ENCODE results near the gene ZNF19. TPM values are rescaled to one million over a fixed set of nuclear protein-coding genes. Genes with fewer than 3 reads are reported as not detected.

The ZNF19 gene
- total RNA-seq, 1 donor from 2014 or later: 7.5 TPM

DNA sequence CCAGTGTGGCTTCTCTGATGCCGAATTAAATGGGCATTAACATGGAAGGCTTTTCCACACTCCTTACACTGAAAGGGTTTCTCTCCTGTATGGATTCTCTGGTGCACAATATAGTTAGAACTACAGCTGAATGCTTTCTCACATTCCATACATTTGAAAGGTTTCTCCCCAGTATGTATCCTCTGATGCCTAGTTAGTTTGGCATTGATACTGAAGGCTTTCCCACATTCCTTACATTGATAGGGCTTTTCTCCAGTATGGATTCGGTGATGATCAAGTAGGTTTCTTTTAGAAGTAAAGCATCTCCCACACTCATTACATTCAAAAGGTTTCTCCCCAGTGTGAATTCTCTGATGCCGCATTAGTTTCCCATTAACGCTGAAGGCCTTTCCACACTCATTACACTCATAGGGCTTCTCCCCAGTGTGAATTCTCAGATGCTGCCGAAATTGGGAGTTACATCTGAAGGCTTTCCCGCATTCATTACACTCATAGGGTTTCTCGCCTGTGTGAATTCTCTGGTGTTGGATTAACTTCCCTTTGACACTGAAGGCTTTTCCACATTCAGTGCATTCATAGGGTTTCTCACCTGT is 40.8 kb downstream of the ZNF19 start:
- peak overlapping the region; percentile 86 for H3K4me3 Mint-ChIP-seq (ENCODE audit: unreplicated experiment)
- peaks cover 26% of the 10 kb centered on the region for H3K9me3 Mint-ChIP-seq (ENCODE audit: unreplicated experiment)
- peaks cover 81% of the 10 kb centered on the region for H3K36me3 Mint-ChIP-seq (ENCODE audit: low read depth, unreplicated experiment)
- no peaks in the 10 kb centered on the region for H3K4me1 Mint-ChIP-seq (ENCODE audit: unreplicated experiment)
- TF ChIP-seq, protein P1, sequence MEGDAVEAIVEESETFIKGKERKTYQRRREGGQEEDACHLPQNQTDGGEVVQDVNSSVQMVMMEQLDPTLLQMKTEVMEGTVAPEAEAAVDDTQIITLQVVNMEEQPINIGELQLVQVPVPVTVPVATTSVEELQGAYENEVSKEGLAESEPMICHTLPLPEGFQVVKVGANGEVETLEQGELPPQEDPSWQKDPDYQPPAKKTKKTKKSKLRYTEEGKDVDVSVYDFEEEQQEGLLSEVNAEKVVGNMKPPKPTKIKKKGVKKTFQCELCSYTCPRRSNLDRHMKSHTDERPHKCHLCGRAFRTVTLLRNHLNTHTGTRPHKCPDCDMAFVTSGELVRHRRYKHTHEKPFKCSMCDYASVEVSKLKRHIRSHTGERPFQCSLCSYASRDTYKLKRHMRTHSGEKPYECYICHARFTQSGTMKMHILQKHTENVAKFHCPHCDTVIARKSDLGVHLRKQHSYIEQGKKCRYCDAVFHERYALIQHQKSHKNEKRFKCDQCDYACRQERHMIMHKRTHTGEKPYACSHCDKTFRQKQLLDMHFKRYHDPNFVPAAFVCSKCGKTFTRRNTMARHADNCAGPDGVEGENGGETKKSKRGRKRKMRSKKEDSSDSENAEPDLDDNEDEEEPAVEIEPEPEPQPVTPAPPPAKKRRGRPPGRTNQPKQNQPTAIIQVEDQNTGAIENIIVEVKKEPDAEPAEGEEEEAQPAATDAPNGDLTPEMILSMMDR (IDR thresholded peaks at IDR 0.05; ENCODE audit: unreplicated experiment): no peak
- H3K27ac Mint-ChIP-seq (ENCODE audit: unreplicated experiment): no peak overlapping the region
- peaks cover 4% of the 10 kb centered on the region for H3K27me3 Mint-ChIP-seq (ENCODE audit: unreplicated experiment)
- no peak for DNase-seq (ENCODE audit: low spot score)

DNA sequence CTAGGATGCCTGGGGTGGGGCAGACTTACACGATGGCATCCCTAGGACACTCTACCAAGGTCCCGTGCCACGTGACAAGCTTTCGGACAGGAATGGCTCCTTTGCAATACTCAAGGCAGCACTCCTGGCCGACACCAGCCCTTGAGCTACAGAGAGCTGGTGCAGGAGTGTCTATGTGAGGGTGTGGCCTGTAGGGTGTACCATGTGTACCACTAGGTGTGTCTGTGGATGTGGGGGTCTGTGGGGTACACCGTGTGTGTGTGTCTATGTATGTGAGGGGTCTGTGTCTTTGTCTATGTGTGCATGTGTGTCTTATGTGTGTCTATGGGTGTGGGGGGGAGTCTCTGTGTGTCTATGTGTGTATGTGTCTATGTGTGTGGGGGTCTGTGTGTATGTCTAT is 45.4 kb downstream of the ZNF19 start:
- Mint-ChIP-seq H3K36me3 (ENCODE audit: low read depth, unreplicated experiment) (peaks cover 36% of the 10 kb centered on the region), H3K4me3 (ENCODE audit: unreplicated experiment) (peak overlapping the region; percentile 16)
- TF ChIP-seq, protein P1 (IDR thresholded peaks at IDR 0.05; ENCODE audit: unreplicated experiment): no peak

DNA sequence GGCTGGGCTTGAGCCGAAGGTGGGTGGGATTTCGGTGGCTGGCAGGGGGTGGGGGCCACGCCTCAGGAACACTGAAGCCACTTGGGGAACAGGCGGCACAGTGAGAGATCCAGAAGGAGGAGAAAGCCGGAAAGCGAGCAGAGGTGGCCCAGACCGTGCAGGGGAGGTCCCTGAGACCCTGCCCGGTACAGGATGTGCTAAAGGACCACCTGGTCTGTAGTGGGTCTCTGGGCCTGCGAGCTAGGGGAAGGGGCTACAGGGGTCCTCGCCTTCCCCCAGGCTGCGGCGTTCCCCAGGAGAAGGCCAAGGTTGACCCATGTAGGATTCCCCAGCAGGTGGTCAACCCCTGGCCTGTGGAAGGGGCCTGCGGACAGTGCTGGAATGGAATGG is 47.1 kb downstream of the ZNF19 start, which contains the start of gene TLE7:
TLE7 (minus strand) TSS at position 4 of the 390 bp plus-strand sequence. CDS start 8,730 bp downstream, outside the sequence.
- peaks cover 5% of the 10 kb centered on the region for H3K9me3 Mint-ChIP-seq (ENCODE audit: unreplicated experiment)
- no peaks in the 10 kb centered on the region for H3K4me1 Mint-ChIP-seq (ENCODE audit: unreplicated experiment)
- H3K36me3 Mint-ChIP-seq (ENCODE audit: low read depth, unreplicated experiment): peaks cover 19% of the 10 kb centered on the region
- DNase-seq (ENCODE audit: low spot score): no peak
- TF ChIP-seq, protein P1 (IDR thresholded peaks at IDR 0.05; ENCODE audit: unreplicated experiment): no peak
- H3K4me3 Mint-ChIP-seq (ENCODE audit: unreplicated experiment): peak within 1 kb of the TSS; percentile 0
- H3K27ac Mint-ChIP-seq (ENCODE audit: unreplicated experiment): no peak within 1 kb of the TSS
- peaks cover 12% of the 10 kb centered on the region for H3K27me3 Mint-ChIP-seq (ENCODE audit: unreplicated experiment)

More for the DNA sequence above, 45.4 kb downstream of the ZNF19 start:
- DNase-seq (ENCODE audit: low spot score): no peak
- Mint-ChIP-seq H3K27me3 (ENCODE audit: unreplicated experiment) (peaks cover 11% of the 10 kb centered on the region), H3K9me3 (ENCODE audit: unreplicated experiment) (peaks cover 15% of the 10 kb centered on the region), H3K4me1 (ENCODE audit: unreplicated experiment) (no peaks in the 10 kb centered on the region), H3K27ac (ENCODE audit: unreplicated experiment) (peak overlapping the region; percentile 86)

DNA sequence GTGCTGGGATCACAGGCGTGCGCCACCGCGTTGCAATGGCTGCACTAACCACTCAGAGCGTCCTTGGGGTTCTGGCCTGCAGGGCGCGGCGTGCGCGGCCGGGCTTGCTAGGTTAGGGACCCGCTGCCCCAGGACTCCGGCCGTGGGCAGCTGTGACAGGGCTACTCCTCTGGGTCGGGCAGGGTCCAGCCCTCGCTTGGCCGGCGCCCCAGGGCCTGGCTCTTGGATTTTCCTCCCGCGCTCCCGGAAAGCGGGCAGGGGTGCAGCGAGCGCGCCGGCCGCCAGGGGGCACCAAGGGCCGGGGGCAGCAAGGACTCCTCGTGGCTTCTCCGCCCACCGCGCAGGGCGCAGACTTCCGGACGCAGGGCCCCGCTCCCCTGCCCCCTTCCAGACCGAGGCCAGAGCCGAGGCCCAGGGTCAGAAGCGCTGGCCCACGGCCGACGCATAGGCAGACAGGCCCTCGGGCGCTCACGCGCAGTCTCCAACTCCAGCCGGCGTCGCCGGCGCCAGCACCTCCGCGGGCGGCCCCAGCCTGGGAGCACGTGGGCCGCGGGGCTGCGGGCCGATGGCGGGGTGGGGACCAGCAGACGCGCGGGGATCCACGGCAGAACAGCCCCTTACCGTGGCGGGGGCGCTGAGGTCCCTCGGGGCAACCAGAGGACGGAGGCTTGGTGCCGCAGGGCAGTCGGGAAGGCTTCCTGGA is 47.6 kb downstream of the ZNF19 start:
- TF ChIP-seq, protein P1 (IDR thresholded peaks at IDR 0.05; ENCODE audit: unreplicated experiment): peak; percentile 39
- Mint-ChIP-seq H3K9me3 (ENCODE audit: unreplicated experiment) (peaks cover 5% of the 10 kb centered on the region), H3K27me3 (ENCODE audit: unreplicated experiment) (peaks cover 13% of the 10 kb centered on the region), H3K4me3 (ENCODE audit: unreplicated experiment) (no peak overlapping the region), H3K4me1 (ENCODE audit: unreplicated experiment) (no peaks in the 10 kb centered on the region), H3K36me3 (ENCODE audit: low read depth, unreplicated experiment) (peaks cover 19% of the 10 kb centered on the region), H3K27ac (ENCODE audit: unreplicated experiment) (no peak overlapping the region)
- DNase-seq (ENCODE audit: low spot score): no peak

All from endothelial cell (in vitro differentiated cells).